GM18498 (cell line): ENCODE data around the gene WDR36.

ENCODE experiments used
- ATAC-seq: cut with Tn5 transposase; IDR thresholded peaks from one replicate; pipeline ENCODE4 v1.9.1; 2021; ENCODE audit warnings: mild to moderate bottlenecking, moderate library complexity; ENCODE audit not compliant: unreplicated experiment

Gene WDR36

GRCh38 chr5:111092062-111092853, at the start of gene WDR36:
Gene WDR36 (plus strand): TSS chr5:111092348. CDS start chr5:111092457, 109 bp downstream.
- peak; percentile 96 for ATAC-seq

- ATAC-seq, result no peak
These were observed 48.2 kb upstream of the WDR36 start for GRCh38 chr5:111043712-111044506.

- ATAC-seq, result no peak
These were observed 34.1 kb upstream of the WDR36 start for GRCh38 chr5:111058064-111058463.

- no peak for ATAC-seq
These were observed 32.0 kb upstream of the WDR36 start for GRCh38 chr5:111060169-111060568.

- no peak for ATAC-seq
These were observed 30.5 kb upstream of the WDR36 start for GRCh38 chr5:111061618-111062017.

GRCh38 chr5:111063709-111064322, 28.3 kb upstream of the WDR36 start:
- no peak for ATAC-seq

- ATAC-seq, result no peak
These were observed 25.7 kb upstream of the WDR36 start for GRCh38 chr5:111066261-111066938.

- ATAC-seq, result no peak
These were observed 23.9 kb upstream of the WDR36 start for GRCh38 chr5:111068213-111068612.

GRCh38 chr5:111069839-111070238, 22.3 kb upstream of the WDR36 start:
- no peak for ATAC-seq

- peak; percentile 53 for ATAC-seq
These were observed 21.6 kb upstream of the WDR36 start for GRCh38 chr5:111070272-111071134.

GRCh38 chr5:111071413-111071812, 20.7 kb upstream of the WDR36 start, which contains the start of gene TSLP:
Gene TSLP (plus strand): TSS chr5:111071713. CDS start chr5:111071891, 178 bp downstream.
- no peak for ATAC-seq

GRCh38 chr5:111072949-111073682, 19.0 kb upstream of the WDR36 start:
- ATAC-seq, result peak; percentile 84

- no peak for ATAC-seq
These were observed 17.9 kb upstream of the WDR36 start for GRCh38 chr5:111074244-111074643.

- ATAC-seq, result no peak
These were observed 16.6 kb upstream of the WDR36 start for GRCh38 chr5:111075520-111075919.

- ATAC-seq, result no peak
These were observed 16.1 kb upstream of the WDR36 start for GRCh38 chr5:111076091-111076490.

GRCh38 chr5:111077678-111078077, 14.5 kb upstream of the WDR36 start:
- ATAC-seq, result no peak

GRCh38 chr5:111079846-111080245, 12.3 kb upstream of the WDR36 start:
- ATAC-seq, result no peak

- ATAC-seq, result no peak
These were observed 8.8 kb upstream of the WDR36 start for GRCh38 chr5:111083323-111083722.

- no peak for ATAC-seq
These were observed 3.8 kb downstream of the WDR36 start for GRCh38 chr5:111095982-111096381.
